ENCODE measurements around the gene RTTN. TPM values are rescaled to one million over a fixed set of nuclear protein-coding genes. Genes with fewer than 3 reads are reported as not detected.

RTTN gene, protein sequence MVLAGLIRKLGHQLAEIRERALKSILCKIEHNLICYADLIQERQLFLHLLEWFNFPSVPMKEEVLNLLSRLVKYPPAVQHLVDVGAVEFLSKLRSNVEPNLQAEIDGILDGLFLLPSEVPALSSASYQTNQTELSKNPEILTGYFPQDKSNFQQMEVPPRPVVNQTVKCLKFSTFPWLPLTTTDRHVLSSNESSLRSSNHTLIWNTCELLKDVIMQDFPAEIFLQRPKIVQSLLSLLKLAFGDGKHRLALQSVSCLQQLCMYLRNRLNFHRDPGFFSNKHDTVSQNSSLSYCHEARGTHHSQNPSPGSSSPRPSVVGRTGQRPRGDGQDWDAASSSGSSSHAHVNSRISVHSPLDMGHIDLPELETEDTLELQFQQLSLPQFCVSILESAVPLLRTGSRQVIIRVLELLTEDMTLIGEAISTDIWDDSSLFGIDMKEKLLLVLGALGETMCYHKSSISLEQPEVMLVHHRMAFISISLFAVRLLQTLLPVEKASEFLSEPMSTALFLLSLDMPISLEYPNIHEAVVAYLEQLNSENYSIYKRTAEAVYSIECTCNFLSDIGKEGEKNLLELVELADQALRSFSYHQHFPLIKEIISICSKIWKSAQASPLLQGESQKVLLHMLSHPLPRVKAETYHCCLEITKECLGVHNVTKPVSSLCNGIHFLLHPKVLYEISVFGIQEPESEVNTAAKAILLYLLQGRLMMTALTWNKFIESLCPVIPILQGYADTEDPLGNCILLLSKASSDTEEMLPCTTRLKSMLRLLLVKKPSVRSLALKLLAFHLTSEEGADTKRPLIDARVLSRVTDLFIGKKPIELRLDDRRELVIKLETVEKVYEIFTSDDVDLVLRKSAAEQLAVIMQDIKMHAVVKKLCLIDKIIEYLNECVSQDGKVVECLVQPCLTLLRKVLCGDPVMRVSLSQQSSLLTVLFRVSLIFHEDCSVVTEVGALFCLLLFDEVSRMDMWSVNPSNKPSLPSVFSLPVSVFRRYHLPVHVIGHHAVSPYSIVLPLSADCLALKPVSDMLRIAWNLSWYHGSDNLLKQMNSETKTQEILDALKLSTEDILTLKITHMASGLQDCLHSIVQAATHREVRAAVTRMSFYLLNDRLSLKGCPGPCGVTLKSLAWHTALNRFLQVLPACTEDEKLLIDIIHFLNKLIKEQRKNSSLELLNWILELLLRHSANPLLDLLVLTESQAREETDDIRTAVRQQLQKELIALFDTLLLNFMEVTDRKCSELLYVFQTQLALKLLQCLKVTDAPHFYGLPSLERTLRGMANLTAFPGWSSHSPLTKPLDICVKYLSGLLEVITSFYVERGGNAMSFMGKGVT (N-terminal part only)
- polyA plus RNA-seq (2012; rRNA removed): 4.7 and 7.1 TPM in 2 replicates
- polyA plus RNA-seq (2012; cell fraction: cytosol; rRNA removed): 5.8 and 6.0 TPM in 2 replicates
- 9.1 and 18.1 TPM in 2 replicates for polyA plus RNA-seq (2012; cell fraction: nucleus; rRNA removed)

DNA sequence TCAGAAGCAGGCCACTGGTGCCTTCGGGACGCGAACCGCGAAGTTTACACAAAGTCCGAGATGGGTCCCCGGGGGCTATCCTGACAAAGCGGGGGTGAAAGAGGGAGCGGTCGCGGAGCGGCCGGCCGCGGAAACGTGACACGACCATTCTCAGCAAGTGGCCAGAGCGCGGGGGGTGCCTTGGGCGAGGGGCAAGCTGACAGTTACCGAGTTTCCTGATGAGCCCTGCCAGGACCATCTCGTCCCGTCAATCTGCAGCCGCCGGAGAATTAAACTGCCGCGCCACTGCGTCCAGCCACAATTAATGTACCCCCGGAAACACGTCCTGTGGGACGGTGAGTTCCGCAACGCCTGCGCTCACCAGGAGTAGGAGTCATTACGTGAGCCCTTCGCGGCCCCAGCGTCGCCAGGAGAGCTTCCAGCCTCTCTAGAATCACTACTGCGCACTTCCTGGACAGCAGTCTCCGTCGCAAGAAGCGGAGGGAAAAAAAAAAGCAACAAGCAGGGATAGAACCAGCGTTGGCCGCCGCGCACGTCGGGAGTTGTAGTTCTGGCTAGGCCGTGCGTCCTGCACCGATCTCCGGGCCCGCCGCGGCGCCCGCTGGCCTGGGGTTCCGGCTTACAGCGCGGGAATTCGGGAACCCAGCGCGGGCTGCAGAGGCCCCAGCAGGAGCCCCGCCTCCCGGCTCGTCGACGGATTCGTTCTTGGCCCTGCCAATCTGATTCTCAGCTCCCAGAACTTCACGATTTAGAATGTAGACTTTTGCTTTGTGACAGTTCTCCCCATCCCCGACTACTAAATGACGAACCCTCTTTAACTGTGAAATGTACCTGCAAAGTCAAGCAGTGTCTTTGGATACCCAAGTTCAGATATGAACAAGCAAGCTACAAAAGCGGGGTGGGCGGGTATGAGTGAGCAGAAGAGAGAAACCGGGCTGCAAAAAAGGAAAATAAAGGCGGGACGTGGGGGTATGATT lies at the start of gene RTTN:
RTTN (minus strand) TSS at position 267 of the 977 bp plus-strand sequence; CDS start at position 238, 29 bp downstream.
- Histone ChIP-seq H3K4me1 (ENCODE audit: control insufficient read depth in 1 of 2, insufficient read depth in 2 of 2, low read depth in 1 of 2, low read length in 1 of 2) (peaks cover 0 to 10% of the 10 kb centered on the region in 2 experiments; a peak in 2 of 4 replicates), H3K9ac (peak within 1 kb of the TSS; percentile 82), H3K4me3 (ENCODE audit: low read depth in 2 of 2, low read length in 1 of 2) (peak within 1 kb of the TSS; percentile 97 to 100), H3K9me2 (no peaks in the 10 kb centered on the region), H3K27ac (ENCODE audit: low read depth in 2 of 2, low read length in 1 of 2) (peak within 1 kb of the TSS; percentile 98 to 100), H4K20me1 (ENCODE audit: insufficient read depth) (no peaks in the 10 kb centered on the region), H2AFZ (ENCODE audit: low read depth) (peak within 1 kb of the TSS; percentile 98), H3K9me3 (no peaks in the 10 kb centered on the region), H3F3A (replicated peaks; ENCODE audit: insufficient read depth) (peaks cover 14% of the 10 kb centered on the region), H3K79me2 (ENCODE audit: insufficient read depth) (peaks cover 26% of the 10 kb centered on the region), H3K36me3 (replicated peaks in 1 of 2; ENCODE audit: control insufficient read depth in 1 of 2, insufficient read depth in 2 of 2, low read length in 1 of 2) (peaks cover 5 to 14% of the 10 kb centered on the region in 2 experiments), H3K4me2 (peak within 1 kb of the TSS; percentile 83), H3K27me3 (ENCODE audit: insufficient read depth) (no peaks in the 10 kb centered on the region)
- DNase-seq: peak; percentile 91
- ChIA-PET POLR2A (interaction anchor here (1.2 to 1.3 kb wide), 2 partner anchors 211 to 229 kb away, joined by 3 to 4 read pairs; no protein-coding TSS in a partner anchor), CTCF (interaction anchor here (0.7 to 1.8 kb wide), 8 partner anchors 10 to 1280 kb away, joined by 3 to 12 read pairs (median 3); no protein-coding TSS in a partner anchor)
- 1% methylated on average over 38 of the region's 78 CpGs for whole genome bisulfite sequencing (ENCODE audit: low lambda C conversion rate)
- TF ChIP-seq, protein P1, sequence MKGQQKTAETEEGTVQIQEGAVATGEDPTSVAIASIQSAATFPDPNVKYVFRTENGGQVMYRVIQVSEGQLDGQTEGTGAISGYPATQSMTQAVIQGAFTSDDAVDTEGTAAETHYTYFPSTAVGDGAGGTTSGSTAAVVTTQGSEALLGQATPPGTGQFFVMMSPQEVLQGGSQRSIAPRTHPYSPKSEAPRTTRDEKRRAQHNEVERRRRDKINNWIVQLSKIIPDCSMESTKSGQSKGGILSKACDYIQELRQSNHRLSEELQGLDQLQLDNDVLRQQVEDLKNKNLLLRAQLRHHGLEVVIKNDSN (IDR thresholded peaks at IDR 0.05; ENCODE audit: borderline replicate concordance, low read depth): peak; percentile 23; the same call in 1 of the 2 replicates
- TF ChIP-seq NFIC (IDR thresholded peaks at IDR 0.05; ENCODE audit: borderline replicate concordance) (peak; percentile 6; the same call in 1 of the 2 replicates), TEAD4 (IDR thresholded peaks at IDR 0.05; ENCODE audit: borderline replicate concordance, insufficient read depth) (0 out of 2 replicates have a peak, but pooled peaks have one; percentile 35), TCF12 (IDR thresholded peaks at IDR 0.05) (peak; percentile 38; the same call in 1 of the 2 replicates), GATA2 (CRISPR knock-in tag; IDR thresholded peaks at IDR 0.05) (no peak), FOSL2 (IDR thresholded peaks at IDR 0.05; ENCODE audit: borderline replicate concordance, low read depth) (peak; percentile 31; the same call in 1 of the 2 replicates), POLR2AphosphoS5 (IDR thresholded peaks at IDR 0.05; ENCODE audit: low read depth, low read length) (peak; percentile 49; the same call in 1 of the 2 replicates), EP300 (IDR thresholded peaks at IDR 0.05; ENCODE audit: borderline replicate concordance in 1 of 2, low read depth in 1 of 2, low read length in 1 of 2) (peak in 1 of 2 experiments; percentile 58; a peak in 1 of 4 replicates), RFX5 (IDR thresholded peaks at IDR 0.05; ENCODE audit: low read length) (peak; percentile 42; the same call in 1 of the 2 replicates), ELF1 (IDR thresholded peaks at IDR 0.05) (peak; percentile 81), NRF1 (IDR thresholded peaks at IDR 0.05; ENCODE audit: low read depth, low read length) (no peak), YY1 (IDR thresholded peaks at IDR 0.05; ENCODE audit: low read depth) (peak; percentile 72; the same call in 1 of the 2 replicates), TAF1 (IDR thresholded peaks at IDR 0.05; ENCODE audit: borderline replicate concordance, low read depth, low read length) (peak; percentile 49; the same call in 1 of the 2 replicates)
- TF ChIP-seq, protein P2, sequence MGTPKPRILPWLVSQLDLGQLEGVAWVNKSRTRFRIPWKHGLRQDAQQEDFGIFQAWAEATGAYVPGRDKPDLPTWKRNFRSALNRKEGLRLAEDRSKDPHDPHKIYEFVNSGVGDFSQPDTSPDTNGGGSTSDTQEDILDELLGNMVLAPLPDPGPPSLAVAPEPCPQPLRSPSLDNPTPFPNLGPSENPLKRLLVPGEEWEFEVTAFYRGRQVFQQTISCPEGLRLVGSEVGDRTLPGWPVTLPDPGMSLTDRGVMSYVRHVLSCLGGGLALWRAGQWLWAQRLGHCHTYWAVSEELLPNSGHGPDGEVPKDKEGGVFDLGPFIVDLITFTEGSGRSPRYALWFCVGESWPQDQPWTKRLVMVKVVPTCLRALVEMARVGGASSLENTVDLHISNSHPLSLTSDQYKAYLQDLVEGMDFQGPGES (IDR thresholded peaks at IDR 0.05; ENCODE audit: low read depth, low read length): no peak; the same call in 1 of the 2 replicates
- TF ChIP-seq, protein P3, sequence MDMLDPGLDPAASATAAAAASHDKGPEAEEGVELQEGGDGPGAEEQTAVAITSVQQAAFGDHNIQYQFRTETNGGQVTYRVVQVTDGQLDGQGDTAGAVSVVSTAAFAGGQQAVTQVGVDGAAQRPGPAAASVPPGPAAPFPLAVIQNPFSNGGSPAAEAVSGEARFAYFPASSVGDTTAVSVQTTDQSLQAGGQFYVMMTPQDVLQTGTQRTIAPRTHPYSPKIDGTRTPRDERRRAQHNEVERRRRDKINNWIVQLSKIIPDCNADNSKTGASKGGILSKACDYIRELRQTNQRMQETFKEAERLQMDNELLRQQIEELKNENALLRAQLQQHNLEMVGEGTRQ (IDR thresholded peaks at IDR 0.05; ENCODE audit: borderline replicate concordance, low read depth, low read length): no peak
- TF ChIP-seq, protein P4, sequence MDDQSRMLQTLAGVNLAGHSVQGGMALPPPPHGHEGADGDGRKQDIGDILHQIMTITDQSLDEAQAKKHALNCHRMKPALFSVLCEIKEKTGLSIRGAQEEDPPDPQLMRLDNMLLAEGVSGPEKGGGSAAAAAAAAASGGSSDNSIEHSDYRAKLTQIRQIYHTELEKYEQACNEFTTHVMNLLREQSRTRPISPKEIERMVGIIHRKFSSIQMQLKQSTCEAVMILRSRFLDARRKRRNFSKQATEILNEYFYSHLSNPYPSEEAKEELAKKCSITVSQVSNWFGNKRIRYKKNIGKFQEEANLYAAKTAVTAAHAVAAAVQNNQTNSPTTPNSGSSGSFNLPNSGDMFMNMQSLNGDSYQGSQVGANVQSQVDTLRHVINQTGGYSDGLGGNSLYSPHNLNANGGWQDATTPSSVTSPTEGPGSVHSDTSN (IDR thresholded peaks at IDR 0.05): peak; percentile 99
- TF ChIP-seq, protein P5, sequence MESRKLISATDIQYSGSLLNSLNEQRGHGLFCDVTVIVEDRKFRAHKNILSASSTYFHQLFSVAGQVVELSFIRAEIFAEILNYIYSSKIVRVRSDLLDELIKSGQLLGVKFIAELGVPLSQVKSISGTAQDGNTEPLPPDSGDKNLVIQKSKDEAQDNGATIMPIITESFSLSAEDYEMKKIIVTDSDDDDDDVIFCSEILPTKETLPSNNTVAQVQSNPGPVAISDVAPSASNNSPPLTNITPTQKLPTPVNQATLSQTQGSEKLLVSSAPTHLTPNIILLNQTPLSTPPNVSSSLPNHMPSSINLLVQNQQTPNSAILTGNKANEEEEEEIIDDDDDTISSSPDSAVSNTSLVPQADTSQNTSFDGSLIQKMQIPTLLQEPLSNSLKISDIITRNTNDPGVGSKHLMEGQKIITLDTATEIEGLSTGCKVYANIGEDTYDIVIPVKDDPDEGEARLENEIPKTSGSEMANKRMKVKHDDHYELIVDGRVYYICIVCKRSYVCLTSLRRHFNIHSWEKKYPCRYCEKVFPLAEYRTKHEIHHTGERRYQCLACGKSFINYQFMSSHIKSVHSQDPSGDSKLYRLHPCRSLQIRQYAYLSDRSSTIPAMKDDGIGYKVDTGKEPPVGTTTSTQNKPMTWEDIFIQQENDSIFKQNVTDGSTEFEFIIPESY (IDR thresholded peaks at IDR 0.05; ENCODE audit: borderline replicate concordance, low read depth): peak; percentile 30; the same call in 1 of the 2 replicates
- TF ChIP-seq, protein P6, sequence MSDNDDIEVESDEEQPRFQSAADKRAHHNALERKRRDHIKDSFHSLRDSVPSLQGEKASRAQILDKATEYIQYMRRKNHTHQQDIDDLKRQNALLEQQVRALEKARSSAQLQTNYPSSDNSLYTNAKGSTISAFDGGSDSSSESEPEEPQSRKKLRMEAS (IDR thresholded peaks at IDR 0.05; ENCODE audit: low read depth): peak; percentile 40; the same call in 1 of the 2 replicates

All from SK-N-SH (cell line).